ENCODE results near the gene NTMT2. TPM values are rescaled to one million over a fixed set of nuclear protein-coding genes. Genes with fewer than 3 reads are reported as not detected.
A peak's percentile ranks its signal among the peaks of the same experiment; 100 is the strongest.
"Not testable (repeated sequence)": the region's sequence is repeated elsewhere in the genome, so short reads cannot be mapped to it uniquely, and the experiment has no call there.

NTMT2 gene
- not detected in 2 replicates for total RNA-seq (2014; rRNA removed; shearing (Covaris generic); ENCODE audit: low replicate concordance)

- no peak for DNase-seq
- Histone ChIP-seq H2AFZ (ENCODE audit: low read length) (no peak within 1 kb of the TSS), H3K9ac (ENCODE audit: low read length) (no peak within 1 kb of the TSS), H3K9me3 (ENCODE audit: low read length) (no peaks in the 10 kb centered on the region), H3K79me2 (ENCODE audit: low read length) (no peaks in the 10 kb centered on the region), H3K4me1 (ENCODE audit: low read length) (no peaks in the 10 kb centered on the region), H3K36me3 (ENCODE audit: insufficient read depth, low read length) (no peaks in the 10 kb centered on the region), H3K27ac (ENCODE audit: low read length) (no peak within 1 kb of the TSS), H3K27me3 (ENCODE audit: low read length) (no peaks in the 10 kb centered on the region; the same call in 1 of the 2 replicates), H3K4me2 (ENCODE audit: low read depth, low read length, poor library complexity, severe bottlenecking) (no peak within 1 kb of the TSS), H3K9me2 (replicated peaks; ENCODE audit: insufficient read depth, low read length) (0 out of 2 replicates have a peak, but pooled peaks cover 5% of the 10 kb centered on the region), H4K20me1 (ENCODE audit: insufficient read depth, low read depth, low read length) (no peaks in the 10 kb centered on the region), H3K4me3 (ENCODE audit: low read length) (no peak within 1 kb of the TSS)
Measured at GRCh38 chr1:170145770-170146676, at the start of gene NTMT2. TSS of gene NTMT2 (plus strand) at chr1:170145959. CDS start at chr1:170146108, 149 bp downstream.

- Histone ChIP-seq H3K9ac (ENCODE audit: low read length) (no peak overlapping the region), H3K9me3 (ENCODE audit: low read length) (no peaks in the 10 kb centered on the region), H3K4me3 (ENCODE audit: low read length) (peak overlapping the region; percentile 32; the same call in 1 of the 2 replicates), H3K4me1 (ENCODE audit: low read length) (peaks cover 27% of the 10 kb centered on the region), H3K9me2 (replicated peaks; ENCODE audit: insufficient read depth, low read length) (no peaks in the 10 kb centered on the region), H3K27me3 (ENCODE audit: low read length) (no peaks in the 10 kb centered on the region), H4K20me1 (ENCODE audit: insufficient read depth, low read depth, low read length) (no peaks in the 10 kb centered on the region), H3K79me2 (ENCODE audit: low read length) (no peaks in the 10 kb centered on the region), H3K36me3 (ENCODE audit: insufficient read depth, low read length) (no peaks in the 10 kb centered on the region), H3K27ac (ENCODE audit: low read length) (no peak overlapping the region), H3K4me2 (ENCODE audit: low read depth, low read length, poor library complexity, severe bottlenecking) (peak overlapping the region; percentile 64), H2AFZ (ENCODE audit: low read length) (no peak overlapping the region)
- DNase-seq = no peak
Measured at GRCh38 chr1:170095976-170096748, 49.6 kb upstream of the NTMT2 start.

- peak; percentile 56 for DNase-seq
- Histone ChIP-seq H3K27me3 (ENCODE audit: low read length) (no peaks in the 10 kb centered on the region), H3K4me1 (ENCODE audit: low read length) (peaks cover 27% of the 10 kb centered on the region), H4K20me1 (ENCODE audit: insufficient read depth, low read depth, low read length) (no peaks in the 10 kb centered on the region), H3K79me2 (ENCODE audit: low read length) (no peaks in the 10 kb centered on the region), H3K4me2 (ENCODE audit: low read depth, low read length, poor library complexity, severe bottlenecking) (peak overlapping the region; percentile 64), H2AFZ (ENCODE audit: low read length) (no peak overlapping the region), H3K9me2 (replicated peaks; ENCODE audit: insufficient read depth, low read length) (no peaks in the 10 kb centered on the region), H3K9me3 (ENCODE audit: low read length) (no peaks in the 10 kb centered on the region), H3K9ac (ENCODE audit: low read length) (no peak overlapping the region), H3K4me3 (ENCODE audit: low read length) (peak overlapping the region; percentile 32; the same call in 1 of the 2 replicates), H3K27ac (ENCODE audit: low read length) (no peak overlapping the region), H3K36me3 (ENCODE audit: insufficient read depth, low read length) (no peaks in the 10 kb centered on the region)
Measured at GRCh38 chr1:170096806-170097340, 48.9 kb upstream of the NTMT2 start.

- no peaks in the 10 kb centered on the region for H3K9me2 ChIP-seq (replicated peaks; ENCODE audit: insufficient read depth, low read length)
- no peaks in the 10 kb centered on the region for H3K27me3 ChIP-seq (ENCODE audit: low read length)
- no peaks in the 10 kb centered on the region for H3K79me2 ChIP-seq (ENCODE audit: low read length)
- H3K9me3 ChIP-seq (ENCODE audit: low read length) = no peaks in the 10 kb centered on the region
- peaks cover 27% of the 10 kb centered on the region for H3K4me1 ChIP-seq (ENCODE audit: low read length)
- no peak overlapping the region for H3K27ac ChIP-seq (ENCODE audit: low read length)
- no peak overlapping the region for H2AFZ ChIP-seq (ENCODE audit: low read length)
- no peaks in the 10 kb centered on the region for H3K36me3 ChIP-seq (ENCODE audit: insufficient read depth, low read length)
- H4K20me1 ChIP-seq (ENCODE audit: insufficient read depth, low read depth, low read length) = no peaks in the 10 kb centered on the region
- H3K4me3 ChIP-seq (ENCODE audit: low read length) = peak overlapping the region; percentile 32; the same call in 1 of the 2 replicates
- H3K9ac ChIP-seq (ENCODE audit: low read length) = no peak overlapping the region
- DNase-seq = no peak
- peak overlapping the region; percentile 64 for H3K4me2 ChIP-seq (ENCODE audit: low read depth, low read length, poor library complexity, severe bottlenecking)
Measured at GRCh38 chr1:170097449-170097948, 48.3 kb upstream of the NTMT2 start.

GRCh38 chr1:170113140-170113539, 32.6 kb upstream of the NTMT2 start:
- H3K9ac ChIP-seq (ENCODE audit: low read length); H3K4me3 ChIP-seq (ENCODE audit: low read length); H3K9me3 ChIP-seq (ENCODE audit: low read length); H3K4me2 ChIP-seq (ENCODE audit: low read depth, low read length, poor library complexity, severe bottlenecking); DNase-seq; H3K27ac ChIP-seq (ENCODE audit: low read length); H4K20me1 ChIP-seq (ENCODE audit: insufficient read depth, low read depth, low read length); H2AFZ ChIP-seq (ENCODE audit: low read length); H3K79me2 ChIP-seq (ENCODE audit: low read length); H3K4me1 ChIP-seq (ENCODE audit: low read length); H3K9me2 ChIP-seq (replicated peaks; ENCODE audit: insufficient read depth, low read length); H3K27me3 ChIP-seq (ENCODE audit: low read length); H3K36me3 ChIP-seq (ENCODE audit: insufficient read depth, low read length): not testable (repeated sequence)

- no peaks in the 10 kb centered on the region for H3K9me3 ChIP-seq (ENCODE audit: low read length)
- no peaks in the 10 kb centered on the region for H4K20me1 ChIP-seq (ENCODE audit: insufficient read depth, low read depth, low read length)
- H3K9me2 ChIP-seq (replicated peaks; ENCODE audit: insufficient read depth, low read length) = no peaks in the 10 kb centered on the region
- DNase-seq = peak; percentile 49
- H3K79me2 ChIP-seq (ENCODE audit: low read length) = no peaks in the 10 kb centered on the region
- no peak overlapping the region for H2AFZ ChIP-seq (ENCODE audit: low read length)
- no peaks in the 10 kb centered on the region for H3K4me1 ChIP-seq (ENCODE audit: low read length)
- H3K4me2 ChIP-seq (ENCODE audit: low read depth, low read length, poor library complexity, severe bottlenecking) = no peak overlapping the region
- no peak overlapping the region for H3K4me3 ChIP-seq (ENCODE audit: low read length)
- H3K9ac ChIP-seq (ENCODE audit: low read length) = no peak overlapping the region
- no peak overlapping the region for H3K27ac ChIP-seq (ENCODE audit: low read length)
- no peaks in the 10 kb centered on the region for H3K36me3 ChIP-seq (ENCODE audit: insufficient read depth, low read length)
- H3K27me3 ChIP-seq (ENCODE audit: low read length) = no peaks in the 10 kb centered on the region
Measured at GRCh38 chr1:170114906-170115305, 30.9 kb upstream of the NTMT2 start.

GRCh38 chr1:170122366-170122765, 23.4 kb upstream of the NTMT2 start:
- H2AFZ ChIP-seq (ENCODE audit: low read length) = no peak overlapping the region
- H3K79me2 ChIP-seq (ENCODE audit: low read length) = no peaks in the 10 kb centered on the region
- H3K9me2 ChIP-seq (replicated peaks; ENCODE audit: insufficient read depth, low read length) = no peaks in the 10 kb centered on the region
- H3K4me2 ChIP-seq (ENCODE audit: low read depth, low read length, poor library complexity, severe bottlenecking) = no peak overlapping the region
- no peak overlapping the region for H3K27ac ChIP-seq (ENCODE audit: low read length)
- no peak overlapping the region for H3K4me3 ChIP-seq (ENCODE audit: low read length)
- DNase-seq = no peak
- no peaks in the 10 kb centered on the region for H3K27me3 ChIP-seq (ENCODE audit: low read length)
- H3K9ac ChIP-seq (ENCODE audit: low read length) = no peak overlapping the region
- H3K4me1 ChIP-seq (ENCODE audit: low read length) = no peaks in the 10 kb centered on the region
- H3K36me3 ChIP-seq (ENCODE audit: insufficient read depth, low read length) = no peaks in the 10 kb centered on the region
- H3K9me3 ChIP-seq (ENCODE audit: low read length) = no peaks in the 10 kb centered on the region
- no peaks in the 10 kb centered on the region for H4K20me1 ChIP-seq (ENCODE audit: insufficient read depth, low read depth, low read length)

- Histone ChIP-seq H4K20me1 (ENCODE audit: insufficient read depth, low read depth, low read length) (no peaks in the 10 kb centered on the region), H3K9me3 (ENCODE audit: low read length) (no peaks in the 10 kb centered on the region), H3K36me3 (ENCODE audit: insufficient read depth, low read length) (no peaks in the 10 kb centered on the region), H3K27me3 (ENCODE audit: low read length) (no peaks in the 10 kb centered on the region), H3K4me1 (ENCODE audit: low read length) (no peaks in the 10 kb centered on the region), H2AFZ (ENCODE audit: low read length) (no peak overlapping the region), H3K4me3 (ENCODE audit: low read length) (no peak overlapping the region), H3K79me2 (ENCODE audit: low read length) (no peaks in the 10 kb centered on the region), H3K9ac (ENCODE audit: low read length) (no peak overlapping the region), H3K4me2 (ENCODE audit: low read depth, low read length, poor library complexity, severe bottlenecking) (no peak overlapping the region), H3K9me2 (replicated peaks; ENCODE audit: insufficient read depth, low read length) (no peaks in the 10 kb centered on the region), H3K27ac (ENCODE audit: low read length) (no peak overlapping the region)
- no peak for DNase-seq
Measured at GRCh38 chr1:170125269-170125668, 20.5 kb upstream of the NTMT2 start.
